Liver (tissue), 3 donors: ENCODE measurements around the gene ATP6V0D1.

Experiments
- ATF3 ChIP-seq: IDR thresholded peaks from 2 replicates; pipeline ENCODE4 v1.6.1; 2016; ENCODE audit warnings: antibody characterized with exemption
- CTCF ChIP-seq: fragments of 150-350 bp; IDR thresholded peaks from 2 replicates; pipeline ENCODE4 v1.5.1; 2017; ENCODE audit warnings: improper control_type of control experiment, low read depth, low read length; ENCODE audit not compliant: missing input control
- GABPA ChIP-seq, 2 donors: IDR thresholded peaks in 1 of 2; conservative IDR thresholded peaks in 1 of 2; 2 replicates each; pipeline ENCODE4 v1.6.1; 2016; ENCODE audit warnings: antibody characterized with exemption in 2 of 2, mild to moderate bottlenecking in 1 of 2, moderate library complexity in 1 of 2
- REST ChIP-seq: IDR thresholded peaks from 2 replicates; pipeline ENCODE4 v1.6.1; 2016; ENCODE audit warnings: antibody characterized with exemption, mild to moderate bottlenecking
- YY1 ChIP-seq: IDR thresholded peaks from 2 replicates; pipeline ENCODE4 v1.6.1; 2016; ENCODE audit warnings: antibody characterized with exemption, mild to moderate bottlenecking
- donor health status: healthy.
- donor health status: healthy.

- TF ChIP-seq ATF3 = no peak
- TF ChIP-seq CTCF = no peak
- no peak for TF ChIP-seq GABPA (IDR thresholded peaks at IDR 0.05 in 1 of 2, conservative IDR thresholded peaks at IDR 0.05 in 1 of 2)
- TF ChIP-seq YY1 = no peak
- TF ChIP-seq REST = no peak
Observed at GRCh38 chr16:67419502-67419901, 61.5 kb downstream of the ATP6V0D1 start.
